Sciatic nerve (tissue), 2 donors: ENCODE measurements around the gene SIM1. TPM values are rescaled to one million over a fixed set of nuclear protein-coding genes. Genes with fewer than 3 reads are reported as not detected.
A peak's percentile ranks its signal among the peaks of the same experiment; 100 is the strongest.

ENCODE experiments used
- ATAC-seq: fragments of 200-7000 bp; cut with Tn5 transposase; one replicate; pipeline ENCODE4 v1.9.1; 2020; ENCODE audit warnings: mild to moderate bottlenecking, moderate library complexity
- DNase-seq: peaks from one replicate; pipeline ENCODE4 v3.0.0-alpha.2; 2020; ENCODE audit warnings: low spot score
- intact Hi-C: fragments of 100-400 bp; cut with DNase I; formaldehyde crosslinking; loops from one replicate; pipeline ENCODE4 v1.14.2; 2022
- total RNA-seq: library from RNA; stranded (reverse); fragmentation: NEBNext Ultra II Directional; extraction: Animal tissue kit (Norgen Biotek cat#: 25700); gene quantifications from one replicate; pipeline ENCODE4 v1.2.1, GENCODE V29; 2021
- donor health status: DM: no; HTN: no; CAD: no.
- donor health status: DM: no; HTN: no; CAD: no.

SIM1 gene
- total RNA-seq, result 0.04 TPM

- ATAC-seq (peak; percentile 68), DNase-seq (no peak)
- intact Hi-C loops, result loop anchor here (5.0 to 10.0 kb wide), 2 partner anchors 860 to 1953 kb away; partner anchors contain the start of gene PRDM13
Measured at GRCh38 chr6:100464903-100465700, at the start of gene SIM1. TSS of gene SIM1 (minus strand) at chr6:100464921. CDS start at chr6:100463468, 1,453 bp downstream.

- ATAC-seq, result no peak
- intact Hi-C loops, result no loop called here
- no peak for DNase-seq
Measured at GRCh38 chr6:100512203-100512862, 47.6 kb upstream of the SIM1 start.

GRCh38 chr6:100509101-100509500, 44.4 kb upstream of the SIM1 start:
- intact Hi-C loops, result no loop called here
- DNase-seq (no peak), ATAC-seq (no peak)

- intact Hi-C loops, result no loop called here
- no peak for DNase-seq
- no peak for ATAC-seq
Measured at GRCh38 chr6:100506651-100507050, 41.9 kb upstream of the SIM1 start.

- ATAC-seq (no peak), DNase-seq (no peak)
- intact Hi-C loops, result no loop called here
Measured at GRCh38 chr6:100504786-100505737, 40.3 kb upstream of the SIM1 start.

GRCh38 chr6:100503043-100503705, 38.5 kb upstream of the SIM1 start:
- DNase-seq, result no peak
- no peak for ATAC-seq
- intact Hi-C loops, result no loop called here

- intact Hi-C loops, result no loop called here
- ATAC-seq, result no peak
- no peak for DNase-seq
Measured at GRCh38 chr6:100493206-100493888, 28.6 kb upstream of the SIM1 start.

- intact Hi-C loops, result no loop called here
- DNase-seq (no peak), ATAC-seq (no peak)
Measured at GRCh38 chr6:100491952-100492670, 27.4 kb upstream of the SIM1 start.

GRCh38 chr6:100490065-100490464, 25.3 kb upstream of the SIM1 start:
- intact Hi-C loops, result no loop called here
- ATAC-seq (no peak), DNase-seq (no peak)

- intact Hi-C loops, result no loop called here
- DNase-seq (no peak), ATAC-seq (no peak)
Measured at GRCh38 chr6:100488244-100488643, 23.5 kb upstream of the SIM1 start.

- DNase-seq (no peak), ATAC-seq (no peak)
- intact Hi-C loops, result no loop called here
Measured at GRCh38 chr6:100487638-100488037, 22.9 kb upstream of the SIM1 start.

- no peak for ATAC-seq
- intact Hi-C loops, result no loop called here
- DNase-seq, result no peak
Measured at GRCh38 chr6:100485268-100485667, 20.5 kb upstream of the SIM1 start.

GRCh38 chr6:100484474-100484873, 19.8 kb upstream of the SIM1 start:
- ATAC-seq, result no peak
- intact Hi-C loops, result no loop called here
- no peak for DNase-seq

GRCh38 chr6:100482698-100483097, 18.0 kb upstream of the SIM1 start:
- ATAC-seq (no peak), DNase-seq (no peak)
- intact Hi-C loops, result no loop called here

- DNase-seq (no peak), ATAC-seq (no peak)
- intact Hi-C loops, result loop anchor here (2.0 kb wide), 1 partner anchor 363 kb away; no protein-coding TSS in a partner anchor
Measured at GRCh38 chr6:100479179-100480035, 14.7 kb upstream of the SIM1 start.

GRCh38 chr6:100475554-100476320, 11.0 kb upstream of the SIM1 start:
- intact Hi-C loops, result no loop called here
- DNase-seq (no peak), ATAC-seq (no peak)
